SIG-M5 (cell line): ENCODE measurements around the gene NXN.
"Not testable (repeated sequence)": the region's sequence is repeated elsewhere in the genome, so short reads cannot be mapped to it uniquely, and the experiment has no call there.

Experiments
- DNase-seq: peaks from one replicate; lab custom pipeline; 2025; lab: John Stamatoyannopoulos, UW

NXN gene

GRCh38 chr17:830381-830780 is 149.2 kb downstream of the NXN start:
- no peak for DNase-seq

- not testable (repeated sequence) for DNase-seq
Observed at GRCh38 chr17:829614-830013, 150.0 kb downstream of the NXN start.

GRCh38 chr17:828761-829160 is 150.8 kb downstream of the NXN start:
- DNase-seq = no peak

- no peak for DNase-seq
Observed at GRCh38 chr17:826778-827177, 152.8 kb downstream of the NXN start.

- no peak for DNase-seq
Observed at GRCh38 chr17:825216-825615, 154.4 kb downstream of the NXN start.

GRCh38 chr17:824378-824777 is 155.2 kb downstream of the NXN start:
- DNase-seq = no peak

- DNase-seq = no peak
Observed at GRCh38 chr17:823501-823902, 156.1 kb downstream of the NXN start.

- DNase-seq = no peak
Observed at GRCh38 chr17:819251-819650, 160.3 kb downstream of the NXN start.

- DNase-seq = no peak
Observed at GRCh38 chr17:814371-814770, 165.2 kb downstream of the NXN start.

- DNase-seq = no peak
Observed at GRCh38 chr17:812638-813204, 166.9 kb downstream of the NXN start.

GRCh38 chr17:811051-811784 is 168.4 kb downstream of the NXN start:
- DNase-seq = no peak

- DNase-seq = no peak
Observed at GRCh38 chr17:807523-808294, 171.9 kb downstream of the NXN start.

- no peak for DNase-seq
Observed at GRCh38 chr17:806781-807522, 172.6 kb downstream of the NXN start.

- DNase-seq = no peak
Observed at GRCh38 chr17:806346-806745, 173.2 kb downstream of the NXN start.

GRCh38 chr17:805886-806285 is 173.7 kb downstream of the NXN start:
- not testable (repeated sequence) for DNase-seq

GRCh38 chr17:804541-805435 is 174.8 kb downstream of the NXN start:
- no peak for DNase-seq

- no peak for DNase-seq
Observed at GRCh38 chr17:802901-803881, 176.4 kb downstream of the NXN start.

GRCh38 chr17:802481-802880 is 177.1 kb downstream of the NXN start:
- no peak for DNase-seq

GRCh38 chr17:801660-802059 is 177.9 kb downstream of the NXN start:
- no peak for DNase-seq
